DND-41 (cell line): ENCODE measurements around the gene VAMP2.

Experiments
- ATAC-seq: fragments of 200-7000 bp; cut with Tn5 transposase; 3 replicates; pipeline ENCODE4 v1.9.1; 2021; ENCODE audit warnings: low read depth; ENCODE audit not compliant: insufficient read depth
- DNase-seq: peaks from one replicate; pipeline ENCODE4 v3.0.0-alpha.2; 2020
- H2AFZ ChIP-seq: 2 replicates; pipeline ENCODE4 v1.6.0; 2012; ENCODE audit warnings: low read depth, low read length
- H3K27ac ChIP-seq: 2 replicates; pipeline ENCODE4 v1.5.1; 2012; ENCODE audit warnings: low read length, inconsistent platforms
- H3K27me3 ChIP-seq: fragments of 200-600 bp; sonication (generic); 2 replicates; pipeline ENCODE4 v1.6.0; 2012; ENCODE audit warnings: low read length, mild to moderate bottlenecking, inconsistent platforms; ENCODE audit not compliant: insufficient read depth, poor library complexity
- H3K36me3 ChIP-seq: 2 replicates; pipeline ENCODE4 v1.5.1; 2012; ENCODE audit warnings: low read length, inconsistent platforms; ENCODE audit not compliant: insufficient read depth
- H3K4me1 ChIP-seq: 2 replicates; pipeline ENCODE4 v1.5.1; 2012; ENCODE audit warnings: mild to moderate bottlenecking, low read length; ENCODE audit not compliant: insufficient read depth
- H3K4me2 ChIP-seq: 2 replicates; pipeline ENCODE4 v1.6.0; 2012; ENCODE audit warnings: mild to moderate bottlenecking, moderate library complexity, low read length, inconsistent platforms; ENCODE audit not compliant: insufficient read depth
- H3K4me3 ChIP-seq, 2 experiments: fragments of 200-600 bp in 1 of 2; shearing (Covaris generic) in 1 of 2; 2 replicates each; pipeline ENCODE4 v1.5.1; 2012 to 2016; ENCODE audit warnings: inconsistent platforms in 2 of 2, low read length in 2 of 2, mild to moderate bottlenecking in 2 of 2, low read depth in 1 of 2, moderate library complexity in 1 of 2
- H3K79me2 ChIP-seq: 2 replicates; pipeline ENCODE4 v1.6.0; 2012; ENCODE audit warnings: low read length, inconsistent platforms; ENCODE audit not compliant: insufficient read depth
- H3K9ac ChIP-seq: 2 replicates; pipeline ENCODE4 v1.6.0; 2012; ENCODE audit warnings: low read depth, mild to moderate bottlenecking, inconsistent platforms, low read length, moderate library complexity
- H3K9me3 ChIP-seq: 2 replicates; pipeline ENCODE4 v1.5.1; 2012; ENCODE audit warnings: low read length, moderate library complexity, mild to moderate bottlenecking, inconsistent platforms; ENCODE audit not compliant: insufficient read depth, severe bottlenecking
- H4K20me1 ChIP-seq: 2 replicates; pipeline ENCODE4 v1.6.0; 2012; ENCODE audit warnings: low read length; ENCODE audit not compliant: insufficient read depth
- EZH2 ChIP-seq: IDR thresholded peaks from 3 replicates; pipeline ENCODE4 v1.6.1; 2012; ENCODE audit warnings: borderline replicate concordance, low read depth, mild to moderate bottlenecking, moderate library complexity, low read length, inconsistent platforms; ENCODE audit not compliant: severe bottlenecking
- TF ChIP-seq, protein P1 (sequence below): IDR thresholded peaks from 2 replicates; pipeline ENCODE4 v1.5.1; 2012; ENCODE audit warnings: borderline replicate concordance, low read length, moderate library complexity, mild to moderate bottlenecking; ENCODE audit not compliant: poor library complexity, severe bottlenecking; ENCODE audit errors: extremely low read depth

Gene VAMP2, protein sequence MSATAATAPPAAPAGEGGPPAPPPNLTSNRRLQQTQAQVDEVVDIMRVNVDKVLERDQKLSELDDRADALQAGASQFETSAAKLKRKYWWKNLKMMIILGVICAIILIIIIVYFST

DNA sequence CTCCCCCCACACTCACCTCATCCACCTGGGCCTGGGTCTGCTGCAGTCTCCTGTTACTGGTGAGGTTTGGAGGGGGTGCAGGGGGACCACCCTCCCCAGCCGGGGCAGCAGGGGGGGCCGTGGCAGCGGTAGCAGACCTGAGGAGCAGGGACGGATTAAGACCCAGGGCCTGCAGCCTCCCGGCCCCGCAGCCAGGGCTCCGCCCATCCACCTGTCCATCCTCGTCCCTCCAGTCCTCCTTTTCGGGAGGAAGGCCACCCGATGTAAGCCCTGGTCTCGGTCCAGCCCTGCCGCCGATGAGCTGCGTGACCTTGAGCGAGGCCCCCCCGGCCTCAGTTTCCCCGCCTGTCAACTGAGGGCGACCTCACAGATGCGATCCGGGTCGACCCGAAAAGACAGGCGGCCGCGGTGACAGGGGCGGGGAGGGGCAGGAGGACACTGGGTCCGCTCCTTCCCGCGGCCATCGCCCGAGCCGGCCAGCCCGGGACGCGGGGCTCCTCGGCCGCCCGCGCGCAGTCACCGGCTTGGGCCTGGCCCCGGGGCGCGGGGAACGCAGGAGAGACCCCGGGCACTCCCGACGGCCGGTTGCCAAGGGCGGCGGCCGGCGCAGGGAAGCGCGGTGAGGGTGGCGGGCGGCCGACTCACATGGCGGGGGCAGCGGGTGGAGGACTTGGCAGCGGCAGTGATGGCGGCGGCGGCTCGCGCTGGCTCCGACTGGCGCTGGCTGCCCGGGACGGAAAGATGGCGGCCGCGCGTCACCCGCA is at the start of gene VAMP2:
VAMP2 (minus strand) TSS at position 716 of the 764 bp plus-strand sequence; CDS start at position 647, 69 bp downstream.
- DNase-seq (peak; percentile 79), ATAC-seq (peak; percentile 55)
- H3K4me1 ChIP-seq, result peaks cover 66% of the 10 kb centered on the region
- peaks cover 26% of the 10 kb centered on the region for H4K20me1 ChIP-seq
- peaks cover 39% of the 10 kb centered on the region for H3K36me3 ChIP-seq
- no peaks in the 10 kb centered on the region for H3K9me3 ChIP-seq
- peak within 1 kb of the TSS; percentile 97 for H3K4me2 ChIP-seq
- H3K79me2 ChIP-seq, result peaks cover 41% of the 10 kb centered on the region
- H2AFZ ChIP-seq, result peak within 1 kb of the TSS; percentile 97
- H3K4me3 ChIP-seq, result peak within 1 kb of the TSS; percentile 99
- H3K9ac ChIP-seq, result peak within 1 kb of the TSS; percentile 100
- peak within 1 kb of the TSS; percentile 97 for H3K27ac ChIP-seq
- no peaks in the 10 kb centered on the region for H3K27me3 ChIP-seq
- TF ChIP-seq EZH2, result no peak
- TF ChIP-seq, protein P1, sequence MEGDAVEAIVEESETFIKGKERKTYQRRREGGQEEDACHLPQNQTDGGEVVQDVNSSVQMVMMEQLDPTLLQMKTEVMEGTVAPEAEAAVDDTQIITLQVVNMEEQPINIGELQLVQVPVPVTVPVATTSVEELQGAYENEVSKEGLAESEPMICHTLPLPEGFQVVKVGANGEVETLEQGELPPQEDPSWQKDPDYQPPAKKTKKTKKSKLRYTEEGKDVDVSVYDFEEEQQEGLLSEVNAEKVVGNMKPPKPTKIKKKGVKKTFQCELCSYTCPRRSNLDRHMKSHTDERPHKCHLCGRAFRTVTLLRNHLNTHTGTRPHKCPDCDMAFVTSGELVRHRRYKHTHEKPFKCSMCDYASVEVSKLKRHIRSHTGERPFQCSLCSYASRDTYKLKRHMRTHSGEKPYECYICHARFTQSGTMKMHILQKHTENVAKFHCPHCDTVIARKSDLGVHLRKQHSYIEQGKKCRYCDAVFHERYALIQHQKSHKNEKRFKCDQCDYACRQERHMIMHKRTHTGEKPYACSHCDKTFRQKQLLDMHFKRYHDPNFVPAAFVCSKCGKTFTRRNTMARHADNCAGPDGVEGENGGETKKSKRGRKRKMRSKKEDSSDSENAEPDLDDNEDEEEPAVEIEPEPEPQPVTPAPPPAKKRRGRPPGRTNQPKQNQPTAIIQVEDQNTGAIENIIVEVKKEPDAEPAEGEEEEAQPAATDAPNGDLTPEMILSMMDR, result no peak

DNA sequence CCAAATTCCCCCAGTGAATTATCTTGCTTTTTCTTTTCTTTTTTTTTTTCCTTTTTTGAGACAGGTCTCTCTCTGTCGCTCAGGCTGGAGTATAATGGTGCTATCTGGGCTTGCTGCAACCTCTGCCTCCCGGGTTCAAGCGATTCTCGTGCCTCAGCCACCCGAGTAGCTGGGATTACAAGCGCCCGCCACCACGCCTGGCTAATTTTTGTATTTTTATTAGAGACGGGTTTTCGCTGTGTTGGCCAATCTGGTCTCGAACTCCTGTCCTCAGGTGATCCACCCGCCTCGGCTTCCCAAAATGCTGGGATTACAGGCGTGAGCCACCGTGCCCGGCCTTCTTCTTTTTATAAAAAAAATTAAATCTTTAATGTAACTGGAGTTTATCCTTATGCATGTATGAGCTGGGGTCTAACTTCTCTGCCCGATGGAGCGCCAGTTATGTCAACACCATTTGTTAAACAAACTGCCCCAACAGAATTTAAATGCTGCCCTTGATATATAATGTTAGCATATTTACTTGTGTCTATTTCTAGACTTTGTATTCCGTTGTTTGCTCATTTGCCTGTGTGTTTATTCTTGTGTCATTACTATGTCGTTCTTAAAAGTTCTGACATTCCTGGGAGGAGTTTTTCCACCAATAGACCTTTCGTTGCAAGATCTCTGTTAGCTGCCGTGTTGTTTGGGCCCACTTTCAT is 48.2 kb upstream of the VAMP2 start:
- Histone ChIP-seq H3K36me3 (peaks cover 38% of the 10 kb centered on the region), H3K79me2 (peaks cover 46% of the 10 kb centered on the region), H3K9ac (peak overlapping the region; percentile 99), H3K9me3 (no peaks in the 10 kb centered on the region), H3K4me2 (peak overlapping the region; percentile 84), H3K27ac (peak overlapping the region; percentile 98), H3K4me3 (peak overlapping the region; percentile 87 to 94; a peak in 3 of 4 replicates), H3K4me1 (peaks cover 37% of the 10 kb centered on the region), H2AFZ (peak overlapping the region; percentile 55), H3K27me3 (no peaks in the 10 kb centered on the region), H4K20me1 (peaks cover 25% of the 10 kb centered on the region)
- DNase-seq, result no peak
- ATAC-seq, result peak; percentile 15; the same call in 1 of the 3 replicates
- TF ChIP-seq EZH2, result no peak
- TF ChIP-seq, protein P1, result no peak

DNA sequence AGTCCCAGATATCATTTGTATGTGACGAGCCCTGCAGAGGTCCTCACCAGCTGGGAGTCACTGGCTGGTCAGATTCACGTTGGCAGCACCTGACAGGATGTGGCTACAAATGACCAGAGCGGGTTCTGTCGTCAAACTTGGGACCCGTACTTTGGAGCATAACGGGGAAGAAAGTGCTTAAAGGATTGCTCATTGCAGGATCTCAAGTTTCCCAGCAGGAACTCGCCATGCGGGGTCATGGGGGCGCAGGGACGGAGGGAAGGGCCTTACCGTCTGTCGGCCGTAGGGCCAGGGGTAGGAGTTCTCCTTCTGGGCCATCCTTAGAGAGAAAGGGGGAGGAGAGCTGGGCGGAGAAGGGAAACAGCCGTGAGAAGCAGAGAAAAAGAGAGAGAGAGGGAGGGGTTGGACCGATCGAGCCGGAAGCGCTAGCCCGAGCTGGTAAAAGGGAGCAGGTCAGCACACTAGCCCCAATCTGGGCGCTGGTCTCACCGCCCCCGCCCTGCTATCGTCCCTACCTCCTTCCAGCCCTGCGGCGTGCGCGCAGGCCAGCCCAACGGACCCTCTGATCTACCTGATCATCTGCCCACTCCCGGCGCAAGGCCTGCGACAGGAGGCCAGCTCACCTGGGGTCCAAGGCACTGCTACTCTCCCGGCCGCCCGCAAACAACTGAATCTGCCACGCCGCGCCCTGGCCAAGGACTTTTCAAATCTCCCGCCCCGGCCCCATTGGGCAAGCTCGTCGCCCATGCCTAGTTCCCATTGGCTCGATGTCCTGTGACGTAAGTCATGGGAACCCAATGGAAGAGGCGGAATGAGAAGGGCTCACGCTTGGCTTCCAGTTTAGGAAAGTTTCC is 47.4 kb upstream of the VAMP2 start, which contains the start of gene AURKB:
AURKB (minus strand) TSS at position 669 of the 854 bp plus-strand sequence; CDS start at position 318, 351 bp downstream.
- peak; percentile 93 for DNase-seq
- Histone ChIP-seq H2AFZ (peak within 1 kb of the TSS; percentile 55), H4K20me1 (peaks cover 26% of the 10 kb centered on the region), H3K36me3 (peaks cover 46% of the 10 kb centered on the region), H3K27me3 (no peaks in the 10 kb centered on the region), H3K4me1 (peaks cover 37% of the 10 kb centered on the region), H3K79me2 (peaks cover 46% of the 10 kb centered on the region), H3K4me3 (peak within 1 kb of the TSS; percentile 87 to 94), H3K9ac (peak within 1 kb of the TSS; percentile 99), H3K27ac (peak within 1 kb of the TSS; percentile 98), H3K9me3 (no peaks in the 10 kb centered on the region), H3K4me2 (peak within 1 kb of the TSS; percentile 84)
- ATAC-seq, result peak; percentile 96
- TF ChIP-seq, protein P1, result no peak
- TF ChIP-seq EZH2, result no peak
